HepG2 (cell line): Measurements from ENCODE around the gene RAB43. TPM values are rescaled to one million over a fixed set of nuclear protein-coding genes. Genes with fewer than 3 reads are reported as not detected.

Experiments used
- ARNT ChIP-seq: fragments of 450-650 bp; IDR thresholded peaks from 2 replicates; pipeline ENCODE4 v1.6.1; 2017
- FOXK1 ChIP-seq: sonication (generic); formaldehyde crosslinking; IDR thresholded peaks from 2 replicates; pipeline ENCODE4 v1.4.0; 2020; ENCODE audit warnings: low read depth, missing genetic modification reagents, borderline replicate concordance
- FUBP1 ChIP-seq: sonication (generic); formaldehyde crosslinking; IDR thresholded peaks from 2 replicates; pipeline ENCODE4 v1.5.1; 2020; ENCODE audit warnings: missing genetic modification reagents, mild to moderate bottlenecking, borderline replicate concordance
- KDM4B ChIP-seq: sonication (generic); formaldehyde crosslinking; IDR thresholded peaks from 2 replicates; pipeline ENCODE4 v1.4.0; 2020; ENCODE audit warnings: missing genetic modification reagents
- KDM5A ChIP-seq: fragments of 200-600 bp; sonication (generic); IDR thresholded peaks from 2 replicates; pipeline ENCODE4 v1.7.0; 2018; ENCODE audit warnings: antibody characterized with exemption, mild to moderate bottlenecking, low read length, borderline replicate concordance
- NR0B2 ChIP-seq: sonication (generic); formaldehyde crosslinking; IDR thresholded peaks from 2 replicates; pipeline ENCODE4 v1.4.0; 2020; ENCODE audit warnings: mild to moderate bottlenecking, missing genetic modification reagents
- NR2C2 ChIP-seq: sonication (generic); formaldehyde crosslinking; IDR thresholded peaks from 2 replicates; pipeline ENCODE4 v1.4.0; 2020; ENCODE audit warnings: missing genetic modification reagents, mild to moderate bottlenecking, moderate library complexity, borderline replicate concordance
- SALL1 ChIP-seq: sonication (generic); formaldehyde crosslinking; IDR thresholded peaks from 2 replicates; pipeline ENCODE4 v1.8.0; 2022; ENCODE audit warnings: mild to moderate bottlenecking, missing genetic modification reagents
- ZBTB38 ChIP-seq: sonication (generic); formaldehyde crosslinking; IDR thresholded peaks from 2 replicates; pipeline ENCODE4 v1.5.1; 2020; ENCODE audit warnings: mild to moderate bottlenecking, missing genetic modification reagents
- ZFP41 ChIP-seq: sonication (generic); formaldehyde crosslinking; IDR thresholded peaks from 2 replicates; pipeline ENCODE4 v1.4.0; 2020; ENCODE audit warnings: mild to moderate bottlenecking, missing genetic modification reagents, borderline replicate concordance
- ZNF263 ChIP-seq: sonication (generic); formaldehyde crosslinking; IDR thresholded peaks from 2 replicates; pipeline ENCODE4 v1.4.0; 2020; ENCODE audit warnings: missing genetic modification reagents
- ZNF318 ChIP-seq: sonication (generic); formaldehyde crosslinking; IDR thresholded peaks from 2 replicates; pipeline ENCODE4 v1.4.0; 2020; ENCODE audit warnings: mild to moderate bottlenecking, missing genetic modification reagents
- ZNF558 ChIP-seq: sonication (generic); formaldehyde crosslinking; IDR thresholded peaks from 2 replicates; pipeline ENCODE4 v1.9.0; 2022; ENCODE audit warnings: mild to moderate bottlenecking, missing genetic modification reagents, borderline replicate concordance
- ZNF704 ChIP-seq: sonication (generic); formaldehyde crosslinking; IDR thresholded peaks from 2 replicates; pipeline ENCODE4 v1.8.1; 2023; ENCODE audit warnings: mild to moderate bottlenecking, inconsistent platforms, moderate library complexity, missing genetic modification reagents, borderline replicate concordance
- ZSCAN31 ChIP-seq: sonication (generic); formaldehyde crosslinking; IDR thresholded peaks from 2 replicates; pipeline ENCODE4 v1.5.0; 2020; ENCODE audit warnings: low read depth, mild to moderate bottlenecking, missing genetic modification reagents
- ZZZ3 ChIP-seq: sonication (generic); formaldehyde crosslinking; IDR thresholded peaks from 2 replicates; pipeline ENCODE4 v1.4.0; 2020; ENCODE audit warnings: missing genetic modification reagents, mild to moderate bottlenecking, borderline replicate concordance
- polyA plus RNA-seq, 8 experiments: library from polyadenylated mRNA; depleted of rRNA in 3 of 8; stranded (reverse) in 7 of 8; unstranded in 1 of 8; fragments of >200 nt; fragmentation: Illumina TruSeq in 4 of 8; extraction: Trizol in 4 of 8; gene quantifications; 2 replicates each; pipeline versions ENCODE4 v1.2.1 to v1.2.3, GENCODE V29; 2011 to 2016; ENCODE audit warnings: low read depth in 4 of 8, missing spikeins in 1 of 8, mixed read lengths in 1 of 8; ENCODE audit not compliant: insufficient read depth in 1 of 8
- total RNA-seq, 5 experiments: library from RNA; depleted of rRNA; stranded (reverse); fragments of >200 nt; fragmentation: Illumina TruSeq; extraction: Trizol; gene quantifications; 2 replicates each; pipeline ENCODE4 v1.2.3, GENCODE V29; 2016; ENCODE audit warnings: low read depth in 1 of 5

The RAB43 gene
- total and polyA plus RNA-seq, 2 of the 13 experiments (the other 11 are each of a cell fraction or from before 2014, with no cell fraction given) = 11.8 to 18.4 TPM

GRCh38 chr3:129116482-129116946 lies 5.1 kb downstream of the RAB43 start (continued):
- TF ChIP-seq NR0B2 (CRISPR knock-in tag) (no peak), ZNF318 (CRISPR knock-in tag) (no peak), ZFP41 (CRISPR knock-in tag) (no peak), NR2C2 (CRISPR knock-in tag) (peak; percentile 59; the same call in 1 of the 2 replicates), ZNF704 (CRISPR knock-in tag) (no peak), ZBTB38 (CRISPR knock-in tag) (no peak), ZNF558 (CRISPR knock-in tag) (no peak), ZNF263 (peak; percentile 32; the same call in 1 of the 2 replicates), ARNT (no peak), KDM5A (no peak), ZZZ3 (no peak), FOXK1 (CRISPR knock-in tag) (peak; percentile 32; the same call in 1 of the 2 replicates), SALL1 (CRISPR knock-in tag) (peak; percentile 79), KDM4B (CRISPR knock-in tag) (no peak), FUBP1 (CRISPR knock-in tag) (no peak), ZSCAN31 (no peak)
